Thoracic aorta (tissue), 2 donors: Measurements from ENCODE around the gene TAF6L. TPM values are rescaled to one million over a fixed set of nuclear protein-coding genes. Genes with fewer than 3 reads are reported as not detected.

Experiments used
- ATAC-seq: fragments of 150-250 bp; one replicate; pipeline ENCODE4 v1.8.0; 2017; ENCODE audit warnings: low read depth; ENCODE audit not compliant: insufficient number of reproducible peaks, low FRiP score
- DNase-seq: peaks from one replicate; pipeline ENCODE4 v3.0.0-alpha.2; 2020; ENCODE audit warnings: low spot score
- H3K27ac ChIP-seq, 2 donors: fragments of 200-600 bp; sonication (generic); 1 replicate in 1 of 2; 2 replicates in 1 of 2; pipeline ENCODE4 v1.5.1; 2016; ENCODE audit warnings: mild to moderate bottlenecking in 2 of 2, moderate library complexity in 2 of 2
- H3K27me3 ChIP-seq: fragments of 200-600 bp; sonication (generic); replicated peaks from 2 replicates; pipeline ENCODE4 v1.6.0; 2016; ENCODE audit warnings: mild to moderate bottlenecking; ENCODE audit not compliant: insufficient read depth
- H3K36me3 ChIP-seq: fragments of 200-600 bp; sonication (generic); one replicate; pipeline ENCODE4 v1.5.1; 2016
- H3K4me1 ChIP-seq, 2 donors: fragments of 200-600 bp; sonication (generic); 1 replicate in 1 of 2; 2 replicates in 1 of 2; pipeline versions ENCODE4 v1.5.1 to v1.6.0; 2016; ENCODE audit warnings: low read depth in 2 of 2, mild to moderate bottlenecking in 1 of 2; ENCODE audit not compliant: control insufficient read depth in 1 of 2
- H3K4me3 ChIP-seq: fragments of 200-600 bp; sonication (generic); 2 replicates; pipeline ENCODE4 v1.5.1; 2016; ENCODE audit warnings: mild to moderate bottlenecking
- H3K9me3 ChIP-seq: fragments of 200-600 bp; sonication (generic); 2 replicates; pipeline ENCODE4 v1.5.1; 2016
- CTCF ChIP-seq: fragments of 200-600 bp; sonication (generic); IDR thresholded peaks from one replicate; pipeline ENCODE4 v1.5.1; 2019; ENCODE audit warnings: antibody characterized with exemption
- total RNA-seq, 2 donors: library from RNA; depleted of rRNA; stranded (reverse); fragments of >200 nt; gene quantifications; one replicate each; pipeline versions ENCODE4 v1.1.0 to v1.2.3, GENCODE V29; 2016

The TAF6L gene
- total RNA-seq, 2 donors from 2014 or later: 18.5 to 22.2 TPM

GRCh38 chr11:62770778-62771143 lies 435 bp upstream of the TAF6L start:
- Histone ChIP-seq H3K9me3 (no peaks in the 10 kb centered on the region), H3K27me3 (no peaks in the 10 kb centered on the region), H3K36me3 (peaks cover 18% of the 10 kb centered on the region), H3K4me1 (peaks cover 12 to 19% of the 10 kb centered on the region in 2 donors), H3K27ac (peak overlapping the region; percentile 84 to 88), H3K4me3 (peak overlapping the region; percentile 82)
- DNase-seq: no peak
- no peak for TF ChIP-seq CTCF
- ATAC-seq: no peak

- no peak overlapping the region for H3K27ac ChIP-seq
- H3K4me1 ChIP-seq: peaks cover 12 to 19% of the 10 kb centered on the region in 2 donors
- DNase-seq (no peak), ATAC-seq (no peak)
- H3K9me3 ChIP-seq: no peaks in the 10 kb centered on the region
- peaks cover 28% of the 10 kb centered on the region for H3K36me3 ChIP-seq
- no peak for TF ChIP-seq CTCF
- no peaks in the 10 kb centered on the region for H3K27me3 ChIP-seq
- H3K4me3 ChIP-seq: no peak overlapping the region
These were observed 3.2 kb downstream of the TAF6L start for GRCh38 chr11:62774407-62774806.

GRCh38 chr11:62775646-62776045 lies 4.5 kb downstream of the TAF6L start:
- H3K27me3 ChIP-seq: no peaks in the 10 kb centered on the region

GRCh38 chr11:62777389-62777788 lies 6.2 kb downstream of the TAF6L start:
- H3K4me3 ChIP-seq: no peak overlapping the region
- no peaks in the 10 kb centered on the region for H3K27me3 ChIP-seq
- ATAC-seq (no peak), DNase-seq (no peak)
- H3K4me1 ChIP-seq: peaks cover 0 to under 1% of the 10 kb centered on the region in 2 donors
- no peaks in the 10 kb centered on the region for H3K9me3 ChIP-seq
- H3K36me3 ChIP-seq: peaks cover 32% of the 10 kb centered on the region
- H3K27ac ChIP-seq: no peak overlapping the region
- no peak for TF ChIP-seq CTCF

More at GRCh38 chr11:62775646-62776045, 4.5 kb downstream of the TAF6L start:
- no peak for DNase-seq
- no peak overlapping the region for H3K27ac ChIP-seq
- no peak for TF ChIP-seq CTCF
- no peak for ATAC-seq
- no peak overlapping the region for H3K4me3 ChIP-seq
- H3K36me3 ChIP-seq: peaks cover 32% of the 10 kb centered on the region
- peaks cover 5 to 10% of the 10 kb centered on the region in 2 donors for H3K4me1 ChIP-seq
- no peaks in the 10 kb centered on the region for H3K9me3 ChIP-seq

- H3K36me3 ChIP-seq: peaks cover 32% of the 10 kb centered on the region
- ATAC-seq (no peak), DNase-seq (no peak)
- H3K9me3 ChIP-seq: no peaks in the 10 kb centered on the region
- no peak for TF ChIP-seq CTCF
- H3K27me3 ChIP-seq: no peaks in the 10 kb centered on the region
- H3K27ac ChIP-seq: no peak overlapping the region
- H3K4me1 ChIP-seq: no peaks in the 10 kb centered on the region
- H3K4me3 ChIP-seq: no peak overlapping the region
These were observed 7.2 kb downstream of the TAF6L start for GRCh38 chr11:62778441-62778840.
